ENCODE measurements around the gene UBR1.

The UBR1 gene

GRCh38 chr15:42921342-42921731, 184.5 kb downstream of the UBR1 start:
- peaks cover 7% of the 10 kb centered on the region; the same call in 1 of the 2 replicates for H3K4me1 ChIP-seq (ENCODE audit: low read length)

GRCh38 chr15:42920519-42921341, 185.1 kb downstream of the UBR1 start, which contains the start of gene TTBK2:
TSS of gene TTBK2 (minus strand) at chr15:42920778. CDS start at chr15:42878617, 42,161 bp downstream.
- no peaks in the 10 kb centered on the region for H3K9me2 ChIP-seq (replicated peaks; ENCODE audit: insufficient read depth, low read length)
- H3K9ac ChIP-seq (ENCODE audit: low read length), result peak within 1 kb of the TSS; percentile 55
- H3K27me3 ChIP-seq (replicated peaks; ENCODE audit: insufficient read depth, low read length), result no peaks in the 10 kb centered on the region
- no peak within 1 kb of the TSS for H3K27ac ChIP-seq (ENCODE audit: low read length)
- H3F3A ChIP-seq (ENCODE audit: insufficient read depth, low read length), result peaks cover 5% of the 10 kb centered on the region; the same call in 1 of the 2 replicates
- no peaks in the 10 kb centered on the region for H3K36me3 ChIP-seq (replicated peaks; ENCODE audit: insufficient read depth, low read length)
- peaks cover 7% of the 10 kb centered on the region; the same call in 1 of the 2 replicates for H3K4me1 ChIP-seq (ENCODE audit: low read length)
- no peaks in the 10 kb centered on the region for H4K20me1 ChIP-seq (ENCODE audit: insufficient read depth, low read length)
- no peak for TF ChIP-seq CTCF (IDR thresholded peaks at IDR 0.05; ENCODE audit: low read length)
- peak within 1 kb of the TSS; percentile 68 for H3K4me3 ChIP-seq (ENCODE audit: low read length)
- peak within 1 kb of the TSS; percentile 94 for H2AFZ ChIP-seq (ENCODE audit: low read length)
- H3K4me2 ChIP-seq (ENCODE audit: low read depth, low read length), result peak within 1 kb of the TSS; percentile 90
- no peaks in the 10 kb centered on the region for H3K9me3 ChIP-seq (replicated peaks; ENCODE audit: insufficient read depth, low read length)
- peaks cover 2% of the 10 kb centered on the region; the same call in 1 of the 2 replicates for H3K79me2 ChIP-seq (ENCODE audit: low read length)
- DNase-seq, result peak; percentile 99

More at GRCh38 chr15:42921342-42921731, 184.5 kb downstream of the UBR1 start:
- Histone ChIP-seq H3K9ac (ENCODE audit: low read length) (peak overlapping the region; percentile 16; the same call in 1 of the 2 replicates), H4K20me1 (ENCODE audit: insufficient read depth, low read length) (no peaks in the 10 kb centered on the region), H3K27ac (ENCODE audit: low read length) (no peak overlapping the region), H3K9me3 (replicated peaks; ENCODE audit: insufficient read depth, low read length) (no peaks in the 10 kb centered on the region), H3K79me2 (ENCODE audit: low read length) (peaks cover 2% of the 10 kb centered on the region; the same call in 1 of the 2 replicates), H3K27me3 (replicated peaks; ENCODE audit: insufficient read depth, low read length) (no peaks in the 10 kb centered on the region), H3K9me2 (replicated peaks; ENCODE audit: insufficient read depth, low read length) (no peaks in the 10 kb centered on the region), H3K36me3 (replicated peaks; ENCODE audit: insufficient read depth, low read length) (no peaks in the 10 kb centered on the region), H3K4me3 (ENCODE audit: low read length) (peak overlapping the region; percentile 68), H3K4me2 (ENCODE audit: low read depth, low read length) (peak overlapping the region; percentile 75), H3F3A (ENCODE audit: insufficient read depth, low read length) (peaks cover 5% of the 10 kb centered on the region; the same call in 1 of the 2 replicates), H2AFZ (ENCODE audit: low read length) (peak overlapping the region; percentile 89)
- no peak for TF ChIP-seq EZH2phosphoT487 (IDR thresholded peaks at IDR 0.05; ENCODE audit: low read length)
- no peak for TF ChIP-seq EZH2 (optimal IDR thresholded peaks at IDR 0.05; ENCODE audit: low read depth, low read length)
- TF ChIP-seq CTCF (IDR thresholded peaks at IDR 0.05; ENCODE audit: low read length), result no peak
- peak; percentile 39 for DNase-seq

GRCh38 chr15:42919799-42920518, 185.9 kb downstream of the UBR1 start:
- TF ChIP-seq EZH2 (optimal IDR thresholded peaks at IDR 0.05; ENCODE audit: low read depth, low read length) (no peak), CTCF (IDR thresholded peaks at IDR 0.05; ENCODE audit: low read length) (no peak), EZH2phosphoT487 (IDR thresholded peaks at IDR 0.05; ENCODE audit: low read length) (no peak)
- Histone ChIP-seq H3K9me3 (replicated peaks; ENCODE audit: insufficient read depth, low read length) (no peaks in the 10 kb centered on the region), H3K27me3 (replicated peaks; ENCODE audit: insufficient read depth, low read length) (no peaks in the 10 kb centered on the region), H3K4me2 (ENCODE audit: low read depth, low read length) (peak overlapping the region; percentile 90), H3F3A (ENCODE audit: insufficient read depth, low read length) (peaks cover 5% of the 10 kb centered on the region; the same call in 1 of the 2 replicates), H4K20me1 (ENCODE audit: insufficient read depth, low read length) (no peaks in the 10 kb centered on the region), H3K4me1 (ENCODE audit: low read length) (peaks cover 12% of the 10 kb centered on the region), H3K36me3 (replicated peaks; ENCODE audit: insufficient read depth, low read length) (no peaks in the 10 kb centered on the region), H2AFZ (ENCODE audit: low read length) (peak overlapping the region; percentile 94), H3K27ac (ENCODE audit: low read length) (no peak overlapping the region), H3K9ac (ENCODE audit: low read length) (peak overlapping the region; percentile 55), H3K4me3 (ENCODE audit: low read length) (peak overlapping the region; percentile 68), H3K9me2 (replicated peaks; ENCODE audit: insufficient read depth, low read length) (no peaks in the 10 kb centered on the region), H3K79me2 (ENCODE audit: low read length) (peaks cover 2% of the 10 kb centered on the region; the same call in 1 of the 2 replicates)
- peak; percentile 23 for DNase-seq

Data from MM.1S (cell line).